HFF-Myc (cell line): Measurements from ENCODE around the gene SLC30A3.

ENCODE experiments used
- DNase-seq: peaks from one replicate; pipeline ENCODE4 v3.0.0-alpha.2; 2011; ENCODE audit warnings: low read depth; ENCODE audit errors: extremely low read depth
- H3K4me3 ChIP-seq: replicated peaks from 2 replicates; pipeline ENCODE4 v1.5.1; 2011; ENCODE audit warnings: low read depth, mild to moderate bottlenecking, control low read depth, low read length
- TF ChIP-seq, protein P1 (sequence below): IDR thresholded peaks from 2 replicates; pipeline ENCODE4 v1.5.1; 2012; ENCODE audit warnings: mild to moderate bottlenecking, low read depth, low read length, control low read depth; ENCODE audit errors: missing control alignments

The SLC30A3 gene

DNA sequence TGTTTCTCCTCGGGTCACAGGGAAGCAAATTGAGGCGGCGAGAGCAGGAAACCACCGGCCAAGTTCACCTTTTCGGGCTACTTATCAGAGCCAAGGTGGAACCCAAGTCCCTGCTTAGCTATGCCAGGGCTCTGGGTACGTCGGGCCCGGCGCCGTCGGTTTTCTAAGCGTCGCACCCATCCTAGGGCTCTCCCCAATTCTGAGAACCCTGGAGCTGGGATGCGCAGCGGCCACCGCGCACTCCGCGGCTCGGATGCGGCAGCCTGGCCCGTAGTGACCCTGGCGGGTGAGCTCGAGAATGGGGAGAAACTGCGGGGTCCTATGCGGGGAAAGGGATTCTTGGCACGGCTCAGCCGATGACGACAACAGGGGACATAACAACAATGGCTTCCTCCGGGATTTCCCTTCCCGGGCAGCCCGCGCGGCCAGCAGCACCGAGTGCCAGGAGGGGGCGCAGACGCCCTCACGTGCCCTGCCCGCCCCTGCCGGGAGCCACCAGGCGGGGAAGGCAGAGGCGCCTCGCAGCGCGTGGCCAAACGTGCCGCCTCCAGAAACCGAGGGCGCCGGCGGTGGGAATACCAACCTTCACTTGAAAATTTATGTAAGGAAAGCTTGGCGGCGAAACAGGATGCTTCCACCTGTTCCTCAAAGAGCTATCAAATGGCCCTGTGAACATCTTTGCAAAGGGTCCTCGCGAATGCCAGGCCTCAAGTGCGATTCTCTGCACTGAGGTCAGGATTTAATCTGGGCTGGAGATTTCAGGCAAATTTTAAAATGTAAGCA lies 2.1 kb upstream of the SLC30A3 start:
- TF ChIP-seq, protein P1, sequence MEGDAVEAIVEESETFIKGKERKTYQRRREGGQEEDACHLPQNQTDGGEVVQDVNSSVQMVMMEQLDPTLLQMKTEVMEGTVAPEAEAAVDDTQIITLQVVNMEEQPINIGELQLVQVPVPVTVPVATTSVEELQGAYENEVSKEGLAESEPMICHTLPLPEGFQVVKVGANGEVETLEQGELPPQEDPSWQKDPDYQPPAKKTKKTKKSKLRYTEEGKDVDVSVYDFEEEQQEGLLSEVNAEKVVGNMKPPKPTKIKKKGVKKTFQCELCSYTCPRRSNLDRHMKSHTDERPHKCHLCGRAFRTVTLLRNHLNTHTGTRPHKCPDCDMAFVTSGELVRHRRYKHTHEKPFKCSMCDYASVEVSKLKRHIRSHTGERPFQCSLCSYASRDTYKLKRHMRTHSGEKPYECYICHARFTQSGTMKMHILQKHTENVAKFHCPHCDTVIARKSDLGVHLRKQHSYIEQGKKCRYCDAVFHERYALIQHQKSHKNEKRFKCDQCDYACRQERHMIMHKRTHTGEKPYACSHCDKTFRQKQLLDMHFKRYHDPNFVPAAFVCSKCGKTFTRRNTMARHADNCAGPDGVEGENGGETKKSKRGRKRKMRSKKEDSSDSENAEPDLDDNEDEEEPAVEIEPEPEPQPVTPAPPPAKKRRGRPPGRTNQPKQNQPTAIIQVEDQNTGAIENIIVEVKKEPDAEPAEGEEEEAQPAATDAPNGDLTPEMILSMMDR, result peak; percentile 71
- H3K4me3 ChIP-seq, result peak overlapping the region; percentile 34
- DNase-seq, result no peak

DNA sequence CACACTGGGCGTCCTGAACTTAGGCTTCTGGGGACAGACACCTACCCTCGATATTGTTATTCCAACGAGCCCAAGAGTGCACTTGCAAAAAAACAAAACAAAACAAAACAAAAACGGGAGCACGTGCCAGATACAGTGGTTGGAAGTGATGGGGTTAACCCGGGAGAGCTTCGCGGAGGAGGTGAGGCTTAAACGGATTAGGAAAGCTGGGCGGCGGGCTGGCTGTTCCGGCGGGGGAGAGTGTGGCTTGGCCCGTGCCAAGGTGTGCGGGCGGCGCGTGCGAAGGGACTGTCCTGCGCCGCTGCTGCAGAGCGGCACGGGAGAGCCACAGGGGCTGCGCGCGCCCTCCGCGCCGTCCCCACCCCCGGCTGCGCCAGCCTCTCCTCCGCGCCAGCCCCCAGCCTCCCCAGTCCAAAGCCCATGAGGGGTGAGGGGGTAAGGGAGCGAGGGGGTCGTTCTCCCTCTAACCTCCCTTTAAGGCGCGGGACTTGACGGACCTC lies 1.5 kb upstream of the SLC30A3 start:
- no peak for DNase-seq
- H3K4me3 ChIP-seq, result peak overlapping the region; percentile 34
- TF ChIP-seq, protein P1, result no peak

DNA sequence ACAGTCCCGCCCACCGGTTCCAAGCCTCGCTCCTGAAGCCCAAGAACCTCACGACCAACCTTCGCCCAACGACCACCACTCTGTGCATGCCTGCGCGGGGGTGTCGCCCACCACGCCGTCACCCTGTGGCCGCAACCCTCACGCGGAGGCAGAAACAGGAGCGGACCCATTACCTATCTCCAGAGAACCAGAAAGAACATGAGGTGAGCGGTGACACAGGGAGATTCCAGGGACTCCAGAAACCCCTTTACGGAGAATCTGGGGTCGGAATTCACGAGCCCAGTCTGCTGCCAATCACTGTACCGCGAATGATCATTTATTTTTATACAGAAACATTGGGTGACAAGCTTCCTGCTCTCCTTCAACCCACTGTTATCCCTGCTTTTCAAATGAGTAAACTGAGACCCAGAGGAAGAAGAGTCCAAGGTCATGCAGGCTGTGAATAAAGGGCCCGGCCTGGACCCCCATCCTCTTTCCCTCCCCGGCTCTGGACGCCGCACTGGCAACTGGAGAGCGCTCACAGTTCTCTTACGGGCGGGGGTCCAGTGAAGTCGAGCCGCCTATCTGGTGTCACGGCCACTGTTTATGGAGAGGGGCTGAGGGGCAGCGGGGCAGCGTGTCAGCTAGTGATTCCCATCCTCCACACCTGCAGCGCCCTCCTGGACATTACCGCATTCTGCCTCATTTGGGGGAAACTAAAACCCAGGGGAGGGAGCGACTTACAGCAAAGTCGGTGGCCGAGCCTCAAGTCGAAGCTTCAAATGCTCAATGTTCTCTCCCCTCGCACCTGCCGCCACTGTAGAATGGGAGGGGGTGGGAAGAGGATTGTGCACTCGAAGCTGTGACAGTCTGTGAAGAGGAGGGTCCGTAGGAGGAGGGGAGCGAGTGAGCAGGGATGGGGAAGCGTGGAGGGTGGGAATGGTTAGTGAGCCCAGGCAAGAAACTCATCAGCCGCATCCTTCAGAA lies 723 bp upstream of the SLC30A3 start:
- no peak for DNase-seq
- H3K4me3 ChIP-seq, result peak overlapping the region; percentile 34
- TF ChIP-seq, protein P1, result no peak

DNA sequence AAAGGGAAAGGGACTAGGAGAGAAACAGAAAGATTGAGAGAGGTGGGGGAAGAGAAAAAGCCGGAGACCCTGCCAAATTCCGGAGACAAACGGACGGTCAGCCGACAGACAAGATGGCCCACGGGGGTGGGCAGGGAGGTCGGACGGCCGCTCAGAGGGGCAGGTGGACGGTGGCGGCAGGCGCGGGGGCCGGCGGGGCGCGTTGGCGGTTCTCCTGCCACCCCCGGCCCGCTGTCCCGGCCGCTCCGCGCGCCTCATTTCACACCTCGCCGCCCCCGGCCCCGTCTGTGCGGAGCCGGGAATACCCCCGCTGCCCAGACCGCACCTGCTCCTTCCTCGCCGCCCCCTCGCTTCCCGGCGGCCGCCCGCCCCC lies 935 bp downstream of the SLC30A3 start:
- no peak for DNase-seq
- H3K4me3 ChIP-seq, result no peak overlapping the region

DNA sequence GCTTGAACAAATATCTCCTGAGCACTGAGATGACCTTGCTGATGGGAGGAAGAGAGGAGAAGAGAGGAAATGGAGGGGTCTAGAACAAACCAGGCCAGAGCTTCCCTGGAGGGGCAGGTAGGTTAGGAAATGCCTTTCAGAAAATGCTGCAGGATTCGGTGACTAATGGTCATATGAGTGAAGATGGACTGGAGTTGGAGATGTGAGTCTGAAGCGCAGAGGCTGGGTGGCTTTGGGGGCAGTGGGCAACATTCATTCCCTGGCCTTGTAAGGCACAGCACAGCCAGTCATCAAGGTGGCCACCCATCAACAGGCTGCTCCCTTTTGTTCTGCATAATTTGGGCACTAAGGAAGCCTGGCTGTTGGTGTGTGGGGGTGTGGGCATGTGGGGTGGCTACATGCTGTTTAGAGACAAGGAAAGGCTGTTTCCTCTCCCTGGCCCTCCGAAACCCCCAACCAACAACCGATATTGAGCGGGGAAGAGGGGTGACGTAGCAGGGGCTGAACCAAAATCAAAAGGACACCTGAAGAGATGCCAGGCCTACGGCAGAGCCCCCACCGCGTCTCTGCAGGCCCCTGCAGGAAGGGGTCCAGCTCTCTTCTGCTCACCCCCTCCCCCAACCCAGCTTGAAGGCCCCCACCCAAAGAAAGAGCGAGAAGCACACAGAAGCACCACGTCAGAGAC lies 1.5 kb downstream of the SLC30A3 start:
- H3K4me3 ChIP-seq, result no peak overlapping the region
- DNase-seq, result no peak
- TF ChIP-seq, protein P1, result no peak

More for the DNA sequence above, 935 bp downstream of the SLC30A3 start:
- TF ChIP-seq, protein P1, result no peak

DNA sequence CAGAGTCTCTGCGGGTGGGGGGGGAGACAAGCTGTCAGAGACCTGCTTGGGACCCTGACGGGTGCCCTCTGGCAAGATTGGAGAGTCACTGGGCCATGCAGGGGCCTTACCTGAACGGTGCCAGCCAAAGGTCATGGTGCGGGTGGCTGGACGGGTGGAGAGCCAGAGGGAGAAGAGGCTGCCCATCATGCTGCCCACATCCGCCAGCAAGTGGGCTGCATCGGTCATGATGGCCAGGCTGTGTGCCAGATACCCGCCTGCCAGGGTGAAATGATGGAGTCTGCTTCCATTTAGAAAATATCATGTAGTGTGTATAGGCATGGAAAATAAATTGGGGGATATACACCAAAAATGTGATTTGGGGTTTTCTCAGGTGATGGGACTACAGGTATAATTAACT lies 4.8 kb downstream of the SLC30A3 start:
- TF ChIP-seq, protein P1, result no peak
- no peak overlapping the region for H3K4me3 ChIP-seq
- no peak for DNase-seq
